Parathyroid adenoma (tissue), 2 donors: ENCODE results near the gene TECTB.

Experiments used
- H2AFZ ChIP-seq: fragments of 300-600 bp; sonication (generic); one replicate; pipeline ENCODE4 v1.7.0; 2017; ENCODE audit warnings: antibody characterized with exemption, mild to moderate bottlenecking
- H3K27ac ChIP-seq: fragments of 300-600 bp; sonication (generic); one replicate; pipeline ENCODE4 v1.7.0; 2017
- H3K27me3 ChIP-seq: fragments of 300-600 bp; sonication (generic); one replicate; pipeline ENCODE4 v1.7.0; 2017; ENCODE audit warnings: low read length; ENCODE audit not compliant: control insufficient read depth, insufficient read depth
- H3K36me3 ChIP-seq: fragments of 300-600 bp; sonication (generic); one replicate; pipeline ENCODE4 v1.7.0; 2017; ENCODE audit warnings: low read length; ENCODE audit not compliant: control insufficient read depth, insufficient read depth
- H3K4me1 ChIP-seq: fragments of 300-600 bp; sonication (generic); one replicate; pipeline ENCODE4 v1.7.0; 2017; ENCODE audit warnings: control low read depth
- H3K4me2 ChIP-seq: fragments of 300-600 bp; sonication (generic); one replicate; pipeline ENCODE4 v1.7.0; 2017; ENCODE audit warnings: low read length
- H3K4me3 ChIP-seq: fragments of 300-600 bp; sonication (generic); one replicate; pipeline ENCODE4 v1.7.0; 2017; ENCODE audit warnings: low read depth, low read length
- H3K79me2 ChIP-seq: fragments of 300-600 bp; sonication (generic); one replicate; pipeline ENCODE4 v1.7.0; 2017; ENCODE audit warnings: control low read depth
- H3K9ac ChIP-seq: fragments of 300-600 bp; sonication (generic); one replicate; pipeline ENCODE4 v1.7.0; 2017; ENCODE audit warnings: mild to moderate bottlenecking
- H3K9me3 ChIP-seq: fragments of 300-600 bp; sonication (generic); one replicate; pipeline ENCODE4 v1.7.0; 2017; ENCODE audit warnings: low read length; ENCODE audit not compliant: control insufficient read depth
- TF ChIP-seq, protein P1 (sequence below): fragments of 300-600 bp; sonication (generic); IDR thresholded peaks from one replicate; pipeline ENCODE4 v1.7.0; 2017; ENCODE audit warnings: antibody characterized with exemption, mild to moderate bottlenecking
- donor health status: primary hyperparathyroidism.

TECTB gene

GRCh38 chr10:112240441-112240840 is 42.8 kb upstream of the TECTB start:
- TF ChIP-seq, protein P1, sequence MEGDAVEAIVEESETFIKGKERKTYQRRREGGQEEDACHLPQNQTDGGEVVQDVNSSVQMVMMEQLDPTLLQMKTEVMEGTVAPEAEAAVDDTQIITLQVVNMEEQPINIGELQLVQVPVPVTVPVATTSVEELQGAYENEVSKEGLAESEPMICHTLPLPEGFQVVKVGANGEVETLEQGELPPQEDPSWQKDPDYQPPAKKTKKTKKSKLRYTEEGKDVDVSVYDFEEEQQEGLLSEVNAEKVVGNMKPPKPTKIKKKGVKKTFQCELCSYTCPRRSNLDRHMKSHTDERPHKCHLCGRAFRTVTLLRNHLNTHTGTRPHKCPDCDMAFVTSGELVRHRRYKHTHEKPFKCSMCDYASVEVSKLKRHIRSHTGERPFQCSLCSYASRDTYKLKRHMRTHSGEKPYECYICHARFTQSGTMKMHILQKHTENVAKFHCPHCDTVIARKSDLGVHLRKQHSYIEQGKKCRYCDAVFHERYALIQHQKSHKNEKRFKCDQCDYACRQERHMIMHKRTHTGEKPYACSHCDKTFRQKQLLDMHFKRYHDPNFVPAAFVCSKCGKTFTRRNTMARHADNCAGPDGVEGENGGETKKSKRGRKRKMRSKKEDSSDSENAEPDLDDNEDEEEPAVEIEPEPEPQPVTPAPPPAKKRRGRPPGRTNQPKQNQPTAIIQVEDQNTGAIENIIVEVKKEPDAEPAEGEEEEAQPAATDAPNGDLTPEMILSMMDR = no peak
- H2AFZ ChIP-seq = no peak overlapping the region

DNA sequence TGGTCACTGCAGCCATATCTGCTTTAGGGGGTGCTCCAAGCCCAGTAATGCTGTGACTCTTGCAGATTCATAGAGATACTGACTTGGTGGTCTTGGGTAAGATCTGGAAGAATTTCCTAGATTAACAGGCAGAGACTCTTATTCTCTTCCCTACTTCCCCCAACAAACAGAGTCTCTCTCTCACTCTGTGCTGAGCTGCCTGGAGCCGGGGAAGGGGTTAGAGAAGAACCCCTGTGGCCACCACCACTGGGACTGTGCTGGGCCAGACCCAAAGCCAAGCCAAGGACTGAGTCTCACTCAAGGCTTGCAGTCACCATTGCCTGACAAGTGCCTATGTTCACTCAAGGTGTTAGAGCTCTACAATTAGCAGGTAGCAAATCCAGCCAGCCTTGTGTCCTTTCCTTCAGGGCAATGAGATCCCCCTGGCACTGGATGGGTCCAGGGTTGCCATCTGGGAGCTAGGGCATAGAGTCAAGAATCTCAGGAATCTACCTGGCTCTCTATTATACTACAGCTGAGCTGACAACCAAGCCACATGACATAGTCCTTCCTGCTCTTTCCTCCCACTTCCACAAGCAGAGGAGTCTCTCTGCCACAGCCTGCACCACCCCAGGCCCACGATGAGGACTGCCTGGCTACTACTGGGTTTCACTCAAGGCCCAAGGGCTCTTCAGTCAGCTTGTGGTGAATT is 41.4 kb upstream of the TECTB start:
- Histone ChIP-seq H3K36me3 (no peaks in the 10 kb centered on the region), H3K4me3 (no peak overlapping the region), H3K79me2 (no peaks in the 10 kb centered on the region), H3K9me3 (no peaks in the 10 kb centered on the region), H3K4me2 (no peak overlapping the region), H3K27ac (no peak overlapping the region), H2AFZ (no peak overlapping the region), H3K4me1 (no peaks in the 10 kb centered on the region), H3K27me3 (no peaks in the 10 kb centered on the region), H3K9ac (no peak overlapping the region)
- TF ChIP-seq, protein P1 = no peak

More at GRCh38 chr10:112240441-112240840, 42.8 kb upstream of the TECTB start:
- no peaks in the 10 kb centered on the region for H3K9me3 ChIP-seq
- H3K4me3 ChIP-seq = no peak overlapping the region
- H3K4me2 ChIP-seq = no peak overlapping the region
- no peak overlapping the region for H3K27ac ChIP-seq
- no peaks in the 10 kb centered on the region for H3K36me3 ChIP-seq
- H3K4me1 ChIP-seq = no peaks in the 10 kb centered on the region
- H3K27me3 ChIP-seq = no peaks in the 10 kb centered on the region
- H3K9ac ChIP-seq = no peak overlapping the region
- H3K79me2 ChIP-seq = no peaks in the 10 kb centered on the region

DNA sequence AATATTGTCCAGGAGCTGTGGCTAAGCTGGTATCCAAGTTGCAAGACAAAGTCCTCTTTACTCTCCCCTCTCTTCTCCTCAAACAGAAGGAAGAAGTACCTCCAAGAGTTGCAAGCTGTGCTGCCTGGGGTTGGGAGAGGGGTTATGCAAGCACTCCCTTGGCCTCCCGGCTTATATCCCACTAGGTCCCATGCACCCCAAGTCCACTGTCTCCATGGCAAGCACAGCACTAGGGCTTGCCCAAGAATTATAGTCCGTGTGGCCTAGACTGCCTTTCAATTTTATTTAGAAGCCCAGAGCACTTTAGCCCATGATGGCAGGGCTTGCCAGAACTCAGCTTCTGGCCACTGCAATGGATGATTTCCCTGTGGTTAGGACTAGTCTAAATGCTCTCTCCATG is 40.4 kb upstream of the TECTB start:
- Histone ChIP-seq H3K9me3 (no peaks in the 10 kb centered on the region), H3K27ac (no peak overlapping the region)

DNA sequence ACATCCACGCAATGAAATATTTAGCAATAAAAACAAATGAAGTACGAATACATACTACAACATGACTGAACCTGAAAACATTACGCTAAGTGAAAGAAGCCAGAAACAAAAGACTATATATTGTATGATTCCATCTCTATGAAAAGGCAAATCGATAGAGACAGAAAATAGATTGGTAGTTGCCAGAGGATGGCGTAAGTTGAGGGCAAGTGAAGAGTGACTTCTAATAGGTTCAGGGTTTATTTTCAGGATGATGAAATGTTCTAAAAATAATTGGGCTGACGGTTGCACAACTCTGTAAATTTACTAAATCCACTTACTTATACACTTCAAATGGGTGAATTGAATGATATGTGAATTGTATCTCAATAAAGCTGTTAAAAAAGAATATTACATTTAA is 39.5 kb upstream of the TECTB start:
- no peak overlapping the region for H3K4me2 ChIP-seq
- no peak overlapping the region for H2AFZ ChIP-seq
- no peaks in the 10 kb centered on the region for H3K4me1 ChIP-seq
- H3K27me3 ChIP-seq = no peaks in the 10 kb centered on the region
- no peak overlapping the region for H3K4me3 ChIP-seq
- TF ChIP-seq, protein P1 = no peak
- no peak overlapping the region for H3K9ac ChIP-seq
- no peak overlapping the region for H3K27ac ChIP-seq
- H3K36me3 ChIP-seq = no peaks in the 10 kb centered on the region
- no peaks in the 10 kb centered on the region for H3K79me2 ChIP-seq
- H3K9me3 ChIP-seq = no peaks in the 10 kb centered on the region

More for the DNA sequence above, 40.4 kb upstream of the TECTB start:
- Histone ChIP-seq H3K9ac (no peak overlapping the region), H3K4me1 (no peaks in the 10 kb centered on the region), H3K79me2 (no peaks in the 10 kb centered on the region), H2AFZ (no peak overlapping the region), H3K4me3 (no peak overlapping the region), H3K4me2 (no peak overlapping the region), H3K27me3 (no peaks in the 10 kb centered on the region), H3K36me3 (no peaks in the 10 kb centered on the region)
- TF ChIP-seq, protein P1 = no peak

DNA sequence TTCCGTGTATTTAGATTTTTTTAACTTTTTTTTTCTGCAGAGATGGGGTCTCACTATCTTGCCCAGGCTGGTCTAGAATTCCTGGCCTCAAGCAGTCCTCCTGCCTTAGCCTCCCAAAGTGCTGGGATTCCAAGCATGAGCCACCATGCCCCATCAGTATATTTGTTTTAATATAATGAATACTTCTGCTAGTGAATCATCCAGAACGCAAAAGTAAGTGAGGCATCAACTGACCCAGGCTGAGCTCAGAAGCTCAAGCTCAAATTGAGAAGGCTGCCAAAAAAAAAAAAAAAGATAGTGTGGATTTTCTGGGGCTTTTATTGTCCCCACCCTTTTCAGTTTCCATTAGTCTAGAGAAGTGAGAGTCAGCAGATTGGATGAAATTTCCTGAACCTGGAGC is 39.0 kb upstream of the TECTB start:
- TF ChIP-seq, protein P1 = no peak
- Histone ChIP-seq H3K4me2 (no peak overlapping the region), H3K9me3 (no peaks in the 10 kb centered on the region), H3K36me3 (no peaks in the 10 kb centered on the region), H3K4me3 (no peak overlapping the region), H3K27ac (no peak overlapping the region), H3K4me1 (no peaks in the 10 kb centered on the region), H3K27me3 (no peaks in the 10 kb centered on the region), H3K79me2 (no peaks in the 10 kb centered on the region), H3K9ac (no peak overlapping the region), H2AFZ (no peak overlapping the region)
